Tibial nerve (tissue), 4 donors: ENCODE data around the gene DDX51. TPM values are rescaled to one million over a fixed set of nuclear protein-coding genes. Genes with fewer than 3 reads are reported as not detected.
A peak's percentile ranks its signal among the peaks of the same experiment; 100 is the strongest.

Experiments used
- DNase-seq, 2 donors: peaks; one replicate each; pipeline ENCODE4 v3.0.0-alpha.2; 2019; ENCODE audit warnings: low spot score in 2 of 2
- H3K27ac ChIP-seq, 4 donors: fragments of 200-600 bp; sonication (generic) in 3 of 4; one replicate each; pipeline ENCODE4 v1.5.1; 2017 to 2019; ENCODE audit warnings: mild to moderate bottlenecking in 1 of 4
- H3K27me3 ChIP-seq, 2 donors: fragments of 200-600 bp; sonication (generic) in 1 of 2; one replicate each; pipeline versions ENCODE4 v1.5.1 to v1.6.0; 2017 to 2019
- H3K36me3 ChIP-seq, 3 donors: fragments of 200-600 bp; sonication (generic); one replicate each; pipeline ENCODE4 v1.5.1; 2018 to 2019
- H3K4me1 ChIP-seq, 4 donors: fragments of 200-600 bp; sonication (generic) in 3 of 4; one replicate each; pipeline ENCODE4 v1.5.1; 2017 to 2019
- H3K4me3 ChIP-seq, 4 donors: fragments of 200-600 bp; sonication (generic) in 3 of 4; one replicate each; pipeline ENCODE4 v1.5.1; 2017 to 2019; ENCODE audit warnings: mild to moderate bottlenecking in 1 of 4, moderate library complexity in 1 of 4
- H3K9me3 ChIP-seq, 4 donors: fragments of 200-600 bp; sonication (generic) in 3 of 4; one replicate each; pipeline ENCODE4 v1.5.1; 2017 to 2019
- CTCF ChIP-seq, 5 experiments: fragments of 200-600 bp in 3 of 5; fragments of 450-650 bp in 2 of 5; sonication (generic) in 3 of 5; IDR thresholded peaks; one replicate each; pipeline ENCODE4 v1.5.1; 2016 to 2019; ENCODE audit warnings: antibody characterized with exemption in 5 of 5, mild to moderate bottlenecking in 3 of 5, moderate library complexity in 2 of 5
- EP300 ChIP-seq, 2 donors: sonication (generic); formaldehyde crosslinking; IDR thresholded peaks; one replicate each; pipeline ENCODE4 v1.6.1; 2017; ENCODE audit warnings: antibody characterized with exemption in 2 of 2, mild to moderate bottlenecking in 1 of 2
- POLR2A ChIP-seq, 2 donors: fragments of 450-650 bp; IDR thresholded peaks; one replicate each; pipeline ENCODE4 v1.6.1; 2017; ENCODE audit warnings: antibody characterized with exemption in 2 of 2, mild to moderate bottlenecking in 2 of 2, moderate library complexity in 2 of 2
- WGBS, 2 donors: methylation state at CpG; one replicate each; pipeline ENCODE4 v1.1.5; 2018; 5-methylcytosine and 5-hydroxymethylcytosine counted together
- total RNA-seq, 4 donors: library from RNA; depleted of rRNA; stranded (reverse); fragments of >200 nt; gene quantifications; one replicate each; pipeline ENCODE4 v1.1.0, GENCODE V29; 2016

Gene DDX51
- total RNA-seq, 4 donors from 2014 or later = 15.5 to 43.8 (median 28.7) TPM

GRCh38 chr12:132146772-132147422 is 2.8 kb upstream of the DDX51 start:
- Histone ChIP-seq H3K4me3 (no peak overlapping the region), H3K27ac (no peak overlapping the region), H3K9me3 (no peaks in the 10 kb centered on the region), H3K36me3 (peaks cover 0 to 56% (median 7%) of the 10 kb centered on the region in 3 donors), H3K4me1 (peaks cover 0 to 38% (median 17%) of the 10 kb centered on the region in 4 donors), H3K27me3 (no peaks in the 10 kb centered on the region)
- no peak for TF ChIP-seq CTCF (IDR thresholded peaks at IDR 0.05)
- TF ChIP-seq EP300 (IDR thresholded peaks at IDR 0.05) = no peak
- TF ChIP-seq POLR2A (IDR thresholded peaks at IDR 0.05) = no peak
- peak in 1 of 2 donors; percentile 5 for DNase-seq
- 86 to 91% methylated on average over 19 of the region's 19 CpGs for WGBS, 2 donors

GRCh38 chr12:132146098-132146497 is 2.0 kb upstream of the DDX51 start:
- no peaks in the 10 kb centered on the region for H3K9me3 ChIP-seq
- H3K27ac ChIP-seq = no peak overlapping the region
- no peak for TF ChIP-seq POLR2A (IDR thresholded peaks at IDR 0.05)
- no peak for TF ChIP-seq CTCF (IDR thresholded peaks at IDR 0.05)
- no peak for TF ChIP-seq EP300 (IDR thresholded peaks at IDR 0.05)
- H3K36me3 ChIP-seq = peaks cover 0 to 56% (median 3%) of the 10 kb centered on the region in 3 donors
- 94 to 97% methylated on average over 24 of the region's 24 CpGs for WGBS, 2 donors
- H3K4me3 ChIP-seq = no peak overlapping the region
- peak in 1 of 2 donors; percentile 11 for DNase-seq
- peaks cover 0 to 39% (median 17%) of the 10 kb centered on the region in 4 donors for H3K4me1 ChIP-seq
- H3K27me3 ChIP-seq = no peaks in the 10 kb centered on the region

- TF ChIP-seq EP300 (IDR thresholded peaks at IDR 0.05) (no peak), POLR2A (IDR thresholded peaks at IDR 0.05) (no peak), CTCF (IDR thresholded peaks at IDR 0.05) (no peak)
- DNase-seq = peak in 1 of 2 donors; percentile 11
- Histone ChIP-seq H3K4me1 (peaks cover 0 to 39% (median 17%) of the 10 kb centered on the region in 4 donors), H3K4me3 (peak overlapping the region in 2 of 4 donors; percentile 79 to 99), H3K27me3 (no peaks in the 10 kb centered on the region), H3K36me3 (peaks cover 0 to 57% (median 7%) of the 10 kb centered on the region in 3 donors), H3K27ac (peak overlapping the region in 1 of 4 donors; percentile 96), H3K9me3 (no peaks in the 10 kb centered on the region)
- 80 to 87% methylated on average over 7 of the region's 7 CpGs for WGBS, 2 donors
Measured at GRCh38 chr12:132145334-132145733, 1.2 kb upstream of the DDX51 start.

- Histone ChIP-seq H3K9me3 (no peaks in the 10 kb centered on the region), H3K36me3 (peaks cover 0 to 63% (median 12%) of the 10 kb centered on the region in 3 donors), H3K4me1 (peaks cover 0 to 39% (median 17%) of the 10 kb centered on the region in 4 donors), H3K27me3 (no peaks in the 10 kb centered on the region), H3K4me3 (peak overlapping the region; percentile 79 to 99 (median 98)), H3K27ac (peak overlapping the region; percentile 87 to 96 (median 96))
- 3 to 13% methylated on average over 12 to 17 of the region's 17 CpGs for WGBS, 2 donors
- DNase-seq = peak in 1 of 2 donors; percentile 10
- TF ChIP-seq EP300 (IDR thresholded peaks at IDR 0.05) (no peak), CTCF (IDR thresholded peaks at IDR 0.05) (no peak), POLR2A (IDR thresholded peaks at IDR 0.05) (no peak)
Measured at GRCh38 chr12:132144810-132145168, 670 bp upstream of the DDX51 start.

- peak overlapping the region in 2 of 4 donors; percentile 95 to 96 for H3K27ac ChIP-seq
- WGBS, 2 donors = 3 to 4% methylated on average over 24 to 49 of the region's 82 CpGs
- peak in 1 of 2 donors; percentile 9 for DNase-seq
- H3K9me3 ChIP-seq = no peaks in the 10 kb centered on the region
- peaks cover 0 to 39% (median 17%) of the 10 kb centered on the region in 4 donors for H3K4me1 ChIP-seq
- H3K36me3 ChIP-seq = peaks cover 0 to 70% (median 20%) of the 10 kb centered on the region in 3 donors
- no peaks in the 10 kb centered on the region for H3K27me3 ChIP-seq
- no peak for TF ChIP-seq EP300 (IDR thresholded peaks at IDR 0.05)
- TF ChIP-seq CTCF (IDR thresholded peaks at IDR 0.05) = no peak
- TF ChIP-seq POLR2A (IDR thresholded peaks at IDR 0.05) = no peak
- H3K4me3 ChIP-seq = peak overlapping the region; percentile 79 to 99 (median 90)
Measured at GRCh38 chr12:132143336-132144071, 615 bp downstream of the DDX51 start.
